A549 (cell line): ENCODE results near the gene SKOR1. TPM values are rescaled to one million over a fixed set of nuclear protein-coding genes. Genes with fewer than 3 reads are reported as not detected.

Experiments used
- ATAC-seq, 2 experiments: fragments of 200-7000 bp in 1 of 2; fragments of >200 bp in 1 of 2; cut with Nextera tagmentation in 1 of 2; cut with Tn5 transposase in 1 of 2; 3 replicates each; pipeline versions ENCODE4 v1.8.0 to v1.9.1; 2018 to 2020; ENCODE audit warnings: mild to moderate bottlenecking in 1 of 2, moderate library complexity in 1 of 2
- CTCF ChIA-PET: fragments of 300-600 bp; sonication (Branson Sonifier 250); formaldehyde crosslinking; extraction: SDS; loops from one replicate; lab custom pipeline; 2021; ENCODE audit warnings: antibody characterized with exemption, inconsistent platforms; lab: Yijun Ruan, JAX
- POLR2A ChIA-PET: fragments of 350-600 bp; formaldehyde crosslinking; extraction: SDS; loops from one replicate; lab custom pipeline; 2021; ENCODE audit warnings: antibody characterized with exemption, inconsistent platforms; lab: Yijun Ruan, JAX
- DNase-seq, 2 experiments: peaks; one replicate each; pipeline versions ENCODE4 v3.0.0 to v3.0.0-alpha.2; 2011 to 2016; ENCODE audit warnings: low read depth in 1 of 2, low spot score in 1 of 2
- FAIRE-seq: peaks from 2 replicates; lab custom pipeline; 2011; peaks lifted over from hg19 to GRCh38; lab: Jason Lieb, UNC
- H3K27ac ChIP-seq, 2 experiments: fragments of >200 bp; sonication (Bioruptor Twin); formaldehyde crosslinking; 3 replicates each; pipeline ENCODE4 v1.5.1; 2016 to 2017
- H3K4me1 ChIP-seq: fragments of >200 bp; sonication (Bioruptor Twin); formaldehyde crosslinking; 3 replicates; pipeline ENCODE4 v1.6.1; 2016
- H3K4me2 ChIP-seq: fragments of >200 bp; sonication (Bioruptor Twin); formaldehyde crosslinking; 3 replicates; pipeline ENCODE4 v1.6.1; 2016
- H3K4me3 ChIP-seq: fragments of >200 bp; sonication (Bioruptor Twin); formaldehyde crosslinking; 3 replicates; pipeline ENCODE4 v1.5.1; 2016
- H3K9me3 ChIP-seq: fragments of >200 bp; sonication (Bioruptor Twin); formaldehyde crosslinking; 3 replicates; pipeline ENCODE4 v1.6.1; 2016
- BCL3 ChIP-seq: fragments of >200 bp; sonication (Bioruptor Twin); formaldehyde crosslinking; IDR thresholded peaks from 3 replicates; pipeline ENCODE4 v1.6.1; 2016
- BHLHE40 ChIP-seq: IDR thresholded peaks from 2 replicates; pipeline ENCODE4 v1.6.1; 2012; ENCODE audit warnings: low read depth, low read length, inconsistent platforms
- CBX8 ChIP-seq: fragments of 200-600 bp; sonication (generic); IDR thresholded peaks from 2 replicates; pipeline ENCODE4 v1.6.1; 2016
- CEBPB ChIP-seq, 2 experiments: fragments of >200 bp in 1 of 2; sonication (Bioruptor Twin) in 1 of 2; formaldehyde crosslinking in 1 of 2; IDR thresholded peaks; 2 replicates each; pipeline ENCODE4 v1.6.1; 2012 to 2016
- CHD4 ChIP-seq: fragments of 200-600 bp; sonication (generic); IDR thresholded peaks from 2 replicates; pipeline ENCODE4 v1.6.1; 2016; ENCODE audit warnings: antibody characterized with exemption, mild to moderate bottlenecking, borderline replicate concordance
- E2F6 ChIP-seq: IDR thresholded peaks from 2 replicates; pipeline ENCODE4 v1.6.1; 2012; ENCODE audit warnings: low read depth, borderline replicate concordance
- EHF ChIP-seq: fragments of 250-450 bp; sonication (Bioruptor Pico); IDR thresholded peaks from 2 replicates; pipeline ENCODE4 v1.5.0; 2020; ENCODE audit warnings: mild to moderate bottlenecking
- FOSB ChIP-seq: fragments of 250-450 bp; sonication (Bioruptor Pico); IDR thresholded peaks from 2 replicates; pipeline ENCODE4 v1.5.0; 2020; ENCODE audit warnings: mild to moderate bottlenecking, moderate library complexity
- FOSL2 ChIP-seq, 2 experiments: fragments of 450-650 bp in 1 of 2; fragments of >200 bp in 1 of 2; sonication (Bioruptor Twin) in 1 of 2; formaldehyde crosslinking; IDR thresholded peaks; 2 replicates each; pipeline versions ENCODE4 v1.5.0 to v1.6.1; 2016 to 2020; ENCODE audit warnings: mild to moderate bottlenecking in 1 of 2, moderate library complexity in 1 of 2
- FOXS1 ChIP-seq: fragments of 250-450 bp; sonication (Bioruptor Pico); IDR thresholded peaks from 2 replicates; pipeline ENCODE4 v1.5.0; 2020; ENCODE audit warnings: mild to moderate bottlenecking, moderate library complexity
- HEYL ChIP-seq: fragments of 250-450 bp; sonication (Bioruptor Pico); IDR thresholded peaks from 2 replicates; pipeline ENCODE4 v1.8.0; 2021; ENCODE audit warnings: mild to moderate bottlenecking, moderate library complexity
- HOXB5 ChIP-seq: fragments of 250-450 bp; sonication (Bioruptor Pico); IDR thresholded peaks from 2 replicates; pipeline ENCODE4 v1.5.0; 2020; ENCODE audit warnings: mild to moderate bottlenecking, moderate library complexity
- JUN ChIP-seq, 2 experiments: fragments of >200 bp; sonication (Bioruptor Twin); formaldehyde crosslinking; IDR thresholded peaks; 2 replicates in 1 of 2; 3 replicates in 1 of 2; pipeline ENCODE4 v1.6.1; 2016 to 2017
- JUNB ChIP-seq: fragments of >200 bp; sonication (Bioruptor Twin); formaldehyde crosslinking; IDR thresholded peaks from 2 replicates; pipeline ENCODE4 v1.6.1; 2016
- KDM5A ChIP-seq: fragments of 200-600 bp; sonication (generic); IDR thresholded peaks from 2 replicates; pipeline ENCODE4 v1.6.1; 2016; ENCODE audit warnings: antibody characterized with exemption, mild to moderate bottlenecking
- MYC ChIP-seq: IDR thresholded peaks from 2 replicates; pipeline ENCODE4 v1.6.1; 2012; ENCODE audit warnings: mild to moderate bottlenecking, inconsistent platforms, low read length, improper control_type of control experiment, borderline replicate concordance
- NFE2L2 ChIP-seq: fragments of 150-350 bp; conservative IDR thresholded peaks from 2 replicates; pipeline ENCODE4 v1.6.1; 2014; ENCODE audit warnings: low read length
- NPAS2 ChIP-seq: fragments of 250-450 bp; sonication (Bioruptor Pico); IDR thresholded peaks from 2 replicates; pipeline ENCODE4 v1.8.0; 2022; ENCODE audit warnings: mild to moderate bottlenecking, moderate library complexity, borderline replicate concordance
- PBX3 ChIP-seq: IDR thresholded peaks from 2 replicates; pipeline ENCODE4 v1.6.1; 2012
- POLR2A ChIP-seq: IDR thresholded peaks from 2 replicates; pipeline ENCODE4 v1.6.1; 2012; ENCODE audit warnings: mild to moderate bottlenecking, low read length
- POLR2AphosphoS2 ChIP-seq: conservative IDR thresholded peaks from 2 replicates; pipeline ENCODE4 v1.6.1; 2012; ENCODE audit warnings: low read length, improper control_type of control experiment, inconsistent platforms
- RAD21 ChIP-seq, 2 experiments: fragments of >200 bp in 1 of 2; sonication (Bioruptor Twin) in 1 of 2; formaldehyde crosslinking in 1 of 2; IDR thresholded peaks in 1 of 2; conservative IDR thresholded peaks in 1 of 2; 2 replicates in 1 of 2; 3 replicates in 1 of 2; pipeline ENCODE4 v1.6.1; 2012 to 2018; ENCODE audit warnings: inconsistent platforms in 1 of 2
- RCOR1 ChIP-seq: fragments of 150-350 bp; IDR thresholded peaks from 2 replicates; pipeline ENCODE4 v1.6.1; 2014; ENCODE audit warnings: antibody characterized with exemption, low read length, low read depth
- TFCP2L1 ChIP-seq: fragments of 250-450 bp; sonication (Bioruptor Pico); IDR thresholded peaks from 2 replicates; pipeline ENCODE4 v1.5.0; 2021; ENCODE audit warnings: mild to moderate bottlenecking
- TP53 ChIP-seq: fragments of 250-450 bp; sonication (Bioruptor Pico); IDR thresholded peaks from 2 replicates; pipeline ENCODE4 v1.5.0; 2021; ENCODE audit warnings: mild to moderate bottlenecking, moderate library complexity
- USF2 ChIP-seq: fragments of 450-650 bp; IDR thresholded peaks from 2 replicates; pipeline ENCODE4 v1.6.1; 2014; ENCODE audit warnings: antibody characterized with exemption
- ZC3H11A ChIP-seq: fragments of 450-650 bp; IDR thresholded peaks from 2 replicates; pipeline ENCODE4 v1.6.1; 2014; ENCODE audit warnings: antibody characterized with exemption, mild to moderate bottlenecking
- ZNF302 ChIP-seq: fragments of 250-450 bp; sonication (Bioruptor Pico); IDR thresholded peaks from 2 replicates; pipeline ENCODE4 v1.9.0; 2021; ENCODE audit warnings: inconsistent platforms, mild to moderate bottlenecking, moderate library complexity
- ZSCAN20 ChIP-seq: fragments of 250-450 bp; sonication (Bioruptor Pico); IDR thresholded peaks from 2 replicates; pipeline ENCODE4 v1.8.0; 2022; ENCODE audit warnings: mild to moderate bottlenecking, moderate library complexity
- WGBS: methylation state at CpG from one replicate; pipeline ENCODE4 v1.1.6; 2017; ENCODE audit errors: missing lambda C conversion rate; 5-methylcytosine and 5-hydroxymethylcytosine counted together
- polyA plus RNA-seq, 4 experiments: library from polyadenylated mRNA; depleted of rRNA in 3 of 4; stranded (reverse); fragments of >200 nt; fragmentation: RNase III in 1 of 4; extraction: RNeasy Plus Mini Kit Qiagen cat#74134 plus additional on column Dnase treatment in 1 of 4; gene quantifications; 2 replicates in 3 of 4; 3 replicates in 1 of 4; pipeline ENCODE4 v1.2.3, GENCODE V29; 2011 to 2017

Gene SKOR1
- polyA plus RNA-seq, 2 of the 4 experiments (the other 2 are of a cell fraction) = 0.03 to 0.05 TPM

- Histone ChIP-seq H3K27ac (no peak overlapping the region), H3K9me3 (peaks cover 17% of the 10 kb centered on the region), H3K4me2 (no peak overlapping the region), H3K4me1 (no peaks in the 10 kb centered on the region), H3K4me3 (no peak overlapping the region)
- WGBS = 92% methylated on average over 4 of the region's 4 CpGs
- ChIA-PET POLR2A (no interaction called here), CTCF (interaction anchor here (1.0 to 2.0 kb wide), 2 partner anchors 10 to 339 kb away, joined by 4 to 5 read pairs; no protein-coding TSS in a partner anchor)
- DNase-seq = no peak
- FAIRE-seq = no peak
- ATAC-seq = no peak
- no peak for TF ChIP-seq ZNF302 (CRISPR knock-in tag)
- TF ChIP-seq MYC = no peak
- no peak for TF ChIP-seq RCOR1
- TF ChIP-seq ZSCAN20 (CRISPR knock-in tag) = no peak
- TF ChIP-seq TFCP2L1 (CRISPR knock-in tag) = no peak
- no peak for TF ChIP-seq RAD21 (conservative IDR thresholded peaks at IDR 0.05 in 1 of 2, IDR thresholded peaks at IDR 0.05 in 1 of 2)
- TF ChIP-seq EHF = no peak
- TF ChIP-seq NFE2L2 = no peak
- no peak for TF ChIP-seq USF2
- no peak for TF ChIP-seq HEYL (CRISPR knock-in tag)
- TF ChIP-seq PBX3 = no peak
- TF ChIP-seq BHLHE40 = no peak
- TF ChIP-seq ZC3H11A = no peak
- TF ChIP-seq BCL3 = no peak
- no peak for TF ChIP-seq FOXS1 (CRISPR knock-in tag)
- no peak for TF ChIP-seq POLR2AphosphoS2
- no peak for TF ChIP-seq JUN (IDR thresholded peaks at IDR 0.05)
- TF ChIP-seq HOXB5 = no peak
- no peak for TF ChIP-seq FOSL2 (IDR thresholded peaks at IDR 0.05)
- no peak for TF ChIP-seq FOSL2 (CRISPR knock-in tag; IDR thresholded peaks at IDR 0.05)
- no peak for TF ChIP-seq POLR2A
Observed at GRCh38 chr15:67796196-67797127, 28.8 kb upstream of the SKOR1 start.

GRCh38 chr15:67799801-67800205, 25.5 kb upstream of the SKOR1 start:
- Histone ChIP-seq H3K4me1 (no peaks in the 10 kb centered on the region), H3K4me3 (no peak overlapping the region), H3K4me2 (no peak overlapping the region), H3K27ac (no peak overlapping the region), H3K9me3 (peaks cover 13% of the 10 kb centered on the region)
- no peak for ATAC-seq
- DNase-seq = no peak
- TF ChIP-seq NFE2L2 (no peak), JUNB (no peak), CHD4 (no peak), CBX8 (no peak), POLR2A (no peak), KDM5A (no peak), CEBPB (IDR thresholded peaks at IDR 0.05) (no peak), E2F6 (no peak), TP53 (CRISPR knock-in tag) (no peak), RAD21 (conservative IDR thresholded peaks at IDR 0.05 in 1 of 2, IDR thresholded peaks at IDR 0.05 in 1 of 2) (no peak), BHLHE40 (no peak), POLR2AphosphoS2 (no peak), MYC (no peak), FOSB (CRISPR knock-in tag) (no peak), NPAS2 (CRISPR knock-in tag) (no peak), RCOR1 (no peak)
- CTCF ChIA-PET = interaction anchor here (0.6 to 1.6 kb wide), 3 partner anchors 8 to 141 kb away, joined by 3 read pairs; no protein-coding TSS in a partner anchor
- 63% methylated on average over 6 of the region's 6 CpGs for WGBS
- POLR2A ChIA-PET = no interaction called here
- FAIRE-seq = no peak
